ES-I3 (cell line): Measurements from ENCODE around the gene FN3K.

Experiments used
- H3K36me3 ChIP-seq: 2 replicates; pipeline ENCODE4 v1.6.1; 2013; ENCODE audit warnings: mild to moderate bottlenecking, low read length, control low read depth, moderate library complexity; ENCODE audit not compliant: insufficient read depth
- H3K4me1 ChIP-seq: 2 replicates; pipeline ENCODE4 v1.6.1; 2013; ENCODE audit warnings: mild to moderate bottlenecking, control low read depth, low read length; ENCODE audit not compliant: insufficient read depth
- H3K9ac ChIP-seq: 2 replicates; pipeline ENCODE4 v1.6.1; 2013; ENCODE audit warnings: low read depth, mild to moderate bottlenecking, low read length, moderate library complexity
- H3K9me3 ChIP-seq: 2 replicates; pipeline ENCODE4 v1.6.1; 2013; ENCODE audit warnings: mild to moderate bottlenecking, low read length, moderate library complexity; ENCODE audit not compliant: control insufficient read depth, insufficient read depth

The FN3K gene

GRCh38 chr17:82713071-82713723 lies 22.2 kb upstream of the FN3K start:
- peaks cover 4% of the 10 kb centered on the region; the same call in 1 of the 2 replicates for H3K4me1 ChIP-seq
- no peaks in the 10 kb centered on the region for H3K9me3 ChIP-seq
- H3K36me3 ChIP-seq = no peaks in the 10 kb centered on the region
- no peak overlapping the region for H3K9ac ChIP-seq

- no peaks in the 10 kb centered on the region for H3K9me3 ChIP-seq
- peak within 1 kb of the TSS; percentile 64 for H3K9ac ChIP-seq
- H3K36me3 ChIP-seq = peaks cover 8% of the 10 kb centered on the region
- H3K4me1 ChIP-seq = peaks cover 4% of the 10 kb centered on the region; the same call in 1 of the 2 replicates
Observed at GRCh38 chr17:82716203-82717010, 19.0 kb upstream of the FN3K start, which contains the start of gene FN3KRP. Gene FN3KRP (plus strand): TSS chr17:82716706. CDS start chr17:82716756, 50 bp downstream.

- peaks cover 8% of the 10 kb centered on the region for H3K36me3 ChIP-seq
- H3K9ac ChIP-seq = no peak overlapping the region
- H3K9me3 ChIP-seq = no peaks in the 10 kb centered on the region
- H3K4me1 ChIP-seq = peaks cover 4% of the 10 kb centered on the region; the same call in 1 of the 2 replicates
Observed at GRCh38 chr17:82718986-82719685, 16.3 kb upstream of the FN3K start.

GRCh38 chr17:82720204-82720603 lies 15.2 kb upstream of the FN3K start:
- H3K4me1 ChIP-seq = peaks cover 4% of the 10 kb centered on the region; the same call in 1 of the 2 replicates
- H3K9ac ChIP-seq = no peak overlapping the region
- H3K9me3 ChIP-seq = no peaks in the 10 kb centered on the region
- peaks cover 8% of the 10 kb centered on the region for H3K36me3 ChIP-seq

- H3K9me3 ChIP-seq = no peaks in the 10 kb centered on the region
- peaks cover 4% of the 10 kb centered on the region; the same call in 1 of the 2 replicates for H3K4me1 ChIP-seq
- peaks cover 16% of the 10 kb centered on the region for H3K36me3 ChIP-seq
- no peak overlapping the region for H3K9ac ChIP-seq
Observed at GRCh38 chr17:82722341-82723013, 12.9 kb upstream of the FN3K start.

- Histone ChIP-seq H3K4me1 (no peaks in the 10 kb centered on the region), H3K9ac (no peak overlapping the region), H3K9me3 (no peaks in the 10 kb centered on the region), H3K36me3 (peaks cover 23% of the 10 kb centered on the region)
Observed at GRCh38 chr17:82723169-82723807, 12.1 kb upstream of the FN3K start.

- H3K4me1 ChIP-seq = no peaks in the 10 kb centered on the region
- H3K36me3 ChIP-seq = peaks cover 15% of the 10 kb centered on the region
- no peak overlapping the region for H3K9ac ChIP-seq
- H3K9me3 ChIP-seq = no peaks in the 10 kb centered on the region
Observed at GRCh38 chr17:82726427-82726826, 9.0 kb upstream of the FN3K start.

GRCh38 chr17:82729479-82730260 lies 5.7 kb upstream of the FN3K start:
- peaks cover 22% of the 10 kb centered on the region for H3K36me3 ChIP-seq
- no peak overlapping the region for H3K9ac ChIP-seq
- H3K9me3 ChIP-seq = peaks cover 7% of the 10 kb centered on the region; the same call in 1 of the 2 replicates
- H3K4me1 ChIP-seq = no peaks in the 10 kb centered on the region

- no peaks in the 10 kb centered on the region for H3K4me1 ChIP-seq
- H3K9me3 ChIP-seq = peaks cover 7% of the 10 kb centered on the region; the same call in 1 of the 2 replicates
- peaks cover 16% of the 10 kb centered on the region for H3K36me3 ChIP-seq
- no peak overlapping the region for H3K9ac ChIP-seq
Observed at GRCh38 chr17:82732118-82732743, 3.2 kb upstream of the FN3K start.

GRCh38 chr17:82736511-82737185 lies 1.2 kb downstream of the FN3K start:
- Histone ChIP-seq H3K4me1 (no peaks in the 10 kb centered on the region), H3K9ac (no peak overlapping the region; the same call in 1 of the 2 replicates), H3K9me3 (peaks cover 24% of the 10 kb centered on the region), H3K36me3 (peaks cover 24% of the 10 kb centered on the region)

- H3K36me3 ChIP-seq = peaks cover 29% of the 10 kb centered on the region
- H3K9me3 ChIP-seq = peaks cover 22% of the 10 kb centered on the region
- H3K4me1 ChIP-seq = no peaks in the 10 kb centered on the region
- H3K9ac ChIP-seq = no peak overlapping the region
Observed at GRCh38 chr17:82737967-82738877, 2.8 kb downstream of the FN3K start.
